ENCODE measurements around the gene PANX2.

DNA sequence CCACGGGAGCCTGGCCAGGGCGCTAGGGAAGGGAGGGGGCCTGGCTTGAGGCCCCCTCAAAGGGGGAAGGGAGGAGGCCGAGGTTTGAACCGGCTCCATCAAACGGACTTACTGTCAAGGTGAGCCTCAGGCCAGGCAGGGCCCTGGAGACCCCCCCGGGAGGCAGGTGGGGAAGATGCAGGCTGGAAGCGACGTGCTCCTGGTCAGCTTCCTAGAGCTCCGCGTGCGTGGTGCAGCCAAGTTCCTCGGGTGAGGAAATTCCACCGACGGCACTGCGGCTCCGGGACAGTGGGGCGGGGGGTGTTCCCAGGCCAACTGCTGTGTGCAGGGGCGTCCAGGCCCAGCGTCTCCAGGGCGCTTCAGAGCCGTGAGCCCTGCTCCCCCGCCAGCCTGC, 7.9 kb downstream of the PANX2 start:
- TF ChIP-seq, protein P1, sequence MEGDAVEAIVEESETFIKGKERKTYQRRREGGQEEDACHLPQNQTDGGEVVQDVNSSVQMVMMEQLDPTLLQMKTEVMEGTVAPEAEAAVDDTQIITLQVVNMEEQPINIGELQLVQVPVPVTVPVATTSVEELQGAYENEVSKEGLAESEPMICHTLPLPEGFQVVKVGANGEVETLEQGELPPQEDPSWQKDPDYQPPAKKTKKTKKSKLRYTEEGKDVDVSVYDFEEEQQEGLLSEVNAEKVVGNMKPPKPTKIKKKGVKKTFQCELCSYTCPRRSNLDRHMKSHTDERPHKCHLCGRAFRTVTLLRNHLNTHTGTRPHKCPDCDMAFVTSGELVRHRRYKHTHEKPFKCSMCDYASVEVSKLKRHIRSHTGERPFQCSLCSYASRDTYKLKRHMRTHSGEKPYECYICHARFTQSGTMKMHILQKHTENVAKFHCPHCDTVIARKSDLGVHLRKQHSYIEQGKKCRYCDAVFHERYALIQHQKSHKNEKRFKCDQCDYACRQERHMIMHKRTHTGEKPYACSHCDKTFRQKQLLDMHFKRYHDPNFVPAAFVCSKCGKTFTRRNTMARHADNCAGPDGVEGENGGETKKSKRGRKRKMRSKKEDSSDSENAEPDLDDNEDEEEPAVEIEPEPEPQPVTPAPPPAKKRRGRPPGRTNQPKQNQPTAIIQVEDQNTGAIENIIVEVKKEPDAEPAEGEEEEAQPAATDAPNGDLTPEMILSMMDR (conservative IDR thresholded peaks at IDR 0.05; ENCODE audit: low read depth, low read length), result no peak
- no peak for TF ChIP-seq NFE2L2 (IDR thresholded peaks at IDR 0.05; ENCODE audit: low read depth, low read length)
- TF ChIP-seq CEBPB (IDR thresholded peaks at IDR 0.05; ENCODE audit: low read depth, low read length), result no peak
- TF ChIP-seq, protein P2, sequence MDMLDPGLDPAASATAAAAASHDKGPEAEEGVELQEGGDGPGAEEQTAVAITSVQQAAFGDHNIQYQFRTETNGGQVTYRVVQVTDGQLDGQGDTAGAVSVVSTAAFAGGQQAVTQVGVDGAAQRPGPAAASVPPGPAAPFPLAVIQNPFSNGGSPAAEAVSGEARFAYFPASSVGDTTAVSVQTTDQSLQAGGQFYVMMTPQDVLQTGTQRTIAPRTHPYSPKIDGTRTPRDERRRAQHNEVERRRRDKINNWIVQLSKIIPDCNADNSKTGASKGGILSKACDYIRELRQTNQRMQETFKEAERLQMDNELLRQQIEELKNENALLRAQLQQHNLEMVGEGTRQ (IDR thresholded peaks at IDR 0.05; ENCODE audit: low read depth, low read length), result no peak
- TF ChIP-seq CHD1 (IDR thresholded peaks at IDR 0.05; ENCODE audit: low read depth, low read length), result no peak
- no peak for TF ChIP-seq RFX5 (IDR thresholded peaks at IDR 0.05; ENCODE audit: low read depth, low read length)
- no peak for TF ChIP-seq RAD21 (IDR thresholded peaks at IDR 0.05; ENCODE audit: low read length)
- no peak for TF ChIP-seq POLR2A (IDR thresholded peaks at IDR 0.05; ENCODE audit: low read depth, low read length)
- TF ChIP-seq MXI1 (IDR thresholded peaks at IDR 0.05; ENCODE audit: borderline replicate concordance, low read depth, low read length), result no peak
- TF ChIP-seq MAZ (IDR thresholded peaks at IDR 0.05; ENCODE audit: borderline replicate concordance, low read depth, low read length), result no peak
- no peak for TF ChIP-seq SMC3 (IDR thresholded peaks at IDR 0.05; ENCODE audit: low read depth, low read length)
- no peak for TF ChIP-seq FOS (IDR thresholded peaks at IDR 0.05; ENCODE audit: low read depth, low read length)

All from IMR-90 (cell line).